Type B pancreatic cell (in vitro differentiated cells): ENCODE measurements around the gene SOX13. TPM values are rescaled to one million over a fixed set of nuclear protein-coding genes. Genes with fewer than 3 reads are reported as not detected.

Experiments used
- DNase-seq: peaks from one replicate; pipeline ENCODE4 v3.0.0; 2021; ENCODE audit warnings: mixed read lengths; ENCODE audit not compliant: unreplicated experiment; ENCODE audit errors: extremely low spot score
- H3K27ac Mint-ChIP-seq: 2 replicates; pipeline ENCODE4 v1.8.0; 2021; ENCODE audit warnings: mild to moderate bottlenecking, mixed read lengths
- H3K27me3 Mint-ChIP-seq: 2 replicates; pipeline ENCODE4 v1.8.0; 2021; ENCODE audit warnings: mixed read lengths
- H3K36me3 Mint-ChIP-seq: 2 replicates; pipeline ENCODE4 v1.8.0; 2021; ENCODE audit warnings: mixed read lengths
- H3K4me1 Mint-ChIP-seq: one replicate; pipeline ENCODE4 v1.8.0; 2021; ENCODE audit warnings: mixed read lengths; ENCODE audit not compliant: unreplicated experiment
- H3K4me3 Mint-ChIP-seq: 2 replicates; pipeline ENCODE4 v1.8.0; 2021; ENCODE audit warnings: mild to moderate bottlenecking, mixed read lengths
- H3K9me3 Mint-ChIP-seq: 2 replicates; pipeline ENCODE4 v1.8.0; 2021; ENCODE audit warnings: mixed read lengths
- CTCF ChIP-seq: fragments of 200-600 bp; sonication (generic); conservative IDR thresholded peaks from 2 replicates; pipeline ENCODE4 v1.5.0; 2021; ENCODE audit warnings: antibody characterized with exemption, mild to moderate bottlenecking
- total RNA-seq: library from RNA; stranded (reverse); gene quantifications from 2 replicates; pipeline ENCODE4 v1.2.1, GENCODE V29; 2021; ENCODE audit warnings: low replicate concordance

SOX13 gene
- total RNA-seq, 1 donor from 2014 or later, result 39.4 TPM

GRCh38 chr1:204065174-204065985, 7.5 kb upstream of the SOX13 start:
- Mint-ChIP-seq H3K27me3 (no peaks in the 10 kb centered on the region), H3K9me3 (no peaks in the 10 kb centered on the region), H3K36me3 (no peaks in the 10 kb centered on the region), H3K4me3 (no peak overlapping the region), H3K27ac (peak overlapping the region; percentile 21), H3K4me1 (peaks cover 10% of the 10 kb centered on the region)
- no peak for DNase-seq
- no peak for TF ChIP-seq CTCF

DNA sequence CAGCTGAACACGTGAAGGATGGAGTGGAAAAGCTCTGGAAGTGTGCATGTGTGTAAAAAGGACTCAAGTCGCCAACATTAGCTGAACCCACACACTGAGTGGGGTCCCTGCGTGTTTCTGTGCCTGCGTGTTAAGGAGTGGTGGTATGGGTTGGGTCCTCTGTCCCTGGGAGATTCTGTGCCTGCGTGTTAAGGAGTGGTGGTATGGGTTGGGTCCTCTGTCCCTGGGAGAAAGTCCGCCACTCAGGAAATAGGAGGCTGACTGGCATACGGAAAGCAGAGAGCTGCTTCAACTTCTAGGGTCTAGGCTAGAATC, 7.0 kb upstream of the SOX13 start:
- no peaks in the 10 kb centered on the region for H3K36me3 Mint-ChIP-seq
- H3K4me1 Mint-ChIP-seq, result peaks cover 10% of the 10 kb centered on the region
- peak overlapping the region; percentile 21 for H3K27ac Mint-ChIP-seq
- no peak for TF ChIP-seq CTCF
- H3K4me3 Mint-ChIP-seq, result no peak overlapping the region
- H3K9me3 Mint-ChIP-seq, result no peaks in the 10 kb centered on the region
- no peaks in the 10 kb centered on the region for H3K27me3 Mint-ChIP-seq
- no peak for DNase-seq

- Mint-ChIP-seq H3K4me1 (peaks cover 10% of the 10 kb centered on the region), H3K27ac (no peak overlapping the region)
These were observed 5.0 kb upstream of the SOX13 start for GRCh38 chr1:204067935-204068334.

DNA sequence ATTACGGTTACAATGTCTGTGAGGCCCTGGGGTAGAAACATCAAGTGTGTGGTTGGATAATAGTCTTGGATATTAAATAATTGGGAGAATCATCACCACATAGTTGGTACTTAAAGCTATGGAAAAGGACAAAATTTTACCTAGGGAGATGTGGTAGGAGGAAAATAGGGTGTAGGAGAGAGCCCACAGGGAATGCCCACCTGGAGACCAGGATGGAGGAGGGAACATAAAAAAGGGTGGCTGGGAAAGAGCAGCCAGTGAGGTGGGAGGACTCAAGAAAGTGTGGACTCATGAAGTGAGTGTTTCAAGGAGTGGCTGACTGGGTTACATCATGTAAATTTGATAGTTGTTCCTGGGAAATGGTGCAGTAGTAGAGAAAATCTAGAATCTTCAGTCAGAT, 3.0 kb upstream of the SOX13 start:
- no peaks in the 10 kb centered on the region for H3K27me3 Mint-ChIP-seq
- peak overlapping the region; percentile 1 for H3K27ac Mint-ChIP-seq
- no peak for TF ChIP-seq CTCF
- DNase-seq, result no peak
- H3K36me3 Mint-ChIP-seq, result no peaks in the 10 kb centered on the region
- H3K9me3 Mint-ChIP-seq, result no peaks in the 10 kb centered on the region
- peak overlapping the region; percentile 10 for H3K4me3 Mint-ChIP-seq
- peaks cover 10% of the 10 kb centered on the region for H3K4me1 Mint-ChIP-seq

More at GRCh38 chr1:204067935-204068334, 5.0 kb upstream of the SOX13 start:
- H3K36me3 Mint-ChIP-seq, result no peaks in the 10 kb centered on the region
- no peaks in the 10 kb centered on the region for H3K27me3 Mint-ChIP-seq
- H3K4me3 Mint-ChIP-seq, result no peak overlapping the region
- TF ChIP-seq CTCF, result no peak
- DNase-seq, result no peak
- H3K9me3 Mint-ChIP-seq, result no peaks in the 10 kb centered on the region

- Mint-ChIP-seq H3K9me3 (no peaks in the 10 kb centered on the region), H3K27ac (no peak overlapping the region), H3K4me3 (no peak overlapping the region), H3K27me3 (no peaks in the 10 kb centered on the region), H3K4me1 (peaks cover 12% of the 10 kb centered on the region), H3K36me3 (no peaks in the 10 kb centered on the region)
- TF ChIP-seq CTCF, result no peak
- DNase-seq, result no peak
These were observed 2.0 kb upstream of the SOX13 start for GRCh38 chr1:204070895-204071294.
